Esophagus squamous epithelium (tissue), 5 donors: ENCODE data around the gene MAP3K20. TPM values are rescaled to one million over a fixed set of nuclear protein-coding genes. Genes with fewer than 3 reads are reported as not detected.

Experiments
- DNase-seq: peaks from one replicate; lab custom pipeline; 2025; lab: John Stamatoyannopoulos, UW
- H3K27ac ChIP-seq, 4 donors: fragments of 200-600 bp; sonication (generic); one replicate each; pipeline ENCODE4 v1.5.1; 2016 to 2019; ENCODE audit warnings: mild to moderate bottlenecking in 1 of 4
- H3K27me3 ChIP-seq, 4 donors: fragments of 200-600 bp; sonication (generic); 1 replicate in 3 of 4; 2 replicates in 1 of 4; pipeline versions ENCODE4 v1.5.1 to v1.6.0; 2017 to 2021; ENCODE audit warnings: antibody characterized with exemption in 1 of 4
- H3K36me3 ChIP-seq, 3 donors: fragments of 200-600 bp; sonication (generic); one replicate each; pipeline ENCODE4 v1.5.1; 2016 to 2019
- H3K4me1 ChIP-seq, 3 donors: fragments of 200-600 bp; sonication (generic); one replicate each; pipeline ENCODE4 v1.5.1; 2017 to 2019
- H3K4me3 ChIP-seq, 4 donors: fragments of 200-600 bp; sonication (generic); 1 replicate in 3 of 4; 2 replicates in 1 of 4; pipeline ENCODE4 v1.5.1; 2016 to 2019; ENCODE audit warnings: mild to moderate bottlenecking in 2 of 4, moderate library complexity in 1 of 4
- H3K9me3 ChIP-seq, 3 donors: fragments of 200-600 bp; sonication (generic); one replicate each; pipeline ENCODE4 v1.5.1; 2016 to 2019
- POLR2A ChIP-seq, 4 donors: fragments of 450-650 bp; IDR thresholded peaks; one replicate each; pipeline ENCODE4 v1.6.1; 2017; ENCODE audit warnings: antibody characterized with exemption in 4 of 4, mild to moderate bottlenecking in 4 of 4, moderate library complexity in 3 of 4
- WGBS, 2 donors: methylation state at CpG; one replicate each; pipeline ENCODE4 v1.1.5; 2018; 5-methylcytosine and 5-hydroxymethylcytosine counted together
- intact Hi-C: fragments of 100-400 bp; cut with DNase I; formaldehyde crosslinking; loops from one replicate; pipeline ENCODE4 v1.15.0; 2022
- total RNA-seq, 4 donors: library from RNA; depleted of rRNA; stranded (reverse); fragments of >200 nt; gene quantifications; one replicate each; pipeline ENCODE4 v1.1.0, GENCODE V29; 2016
- TF ChIP-seq, protein P1 (sequence below), 6 experiments: fragments of 450-650 bp in 4 of 6; fragments of 200-600 bp in 2 of 6; sonication (generic) in 2 of 6; IDR thresholded peaks; one replicate each; pipeline ENCODE4 v1.5.1; 2016 to 2019; ENCODE audit warnings: antibody characterized with exemption in 6 of 6, mild to moderate bottlenecking in 4 of 6, moderate library complexity in 4 of 6
- donor health status: DM: yes; HTN: yes; CAD: no.

The MAP3K20 gene
- total RNA-seq, 4 donors from 2014 or later: 7.2 to 55.3 (median 26.3) TPM

DNA sequence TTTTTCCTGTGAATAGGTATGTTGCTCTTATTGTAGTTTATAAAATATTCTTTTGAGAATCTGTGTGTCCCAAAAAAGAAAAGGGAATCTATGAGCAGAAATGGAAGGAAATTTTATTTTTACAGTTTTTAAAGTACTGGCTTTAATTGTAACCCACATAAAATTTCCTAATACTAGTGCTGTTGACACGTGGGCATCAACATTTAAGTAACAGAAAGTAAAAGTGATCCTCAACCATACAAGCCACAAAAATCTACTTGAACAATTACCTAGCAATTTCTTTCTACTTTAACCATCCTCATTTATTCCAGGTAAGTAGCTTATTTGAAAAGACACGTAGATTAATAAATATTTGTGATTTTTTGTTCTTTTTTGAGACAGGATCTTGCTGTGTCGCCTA is 62.0 kb downstream of the MAP3K20 start:
- no peak overlapping the region for H3K27ac ChIP-seq
- intact Hi-C loops: no loop called here
- H3K4me1 ChIP-seq: peaks cover 0 to 17% (median 0%) of the 10 kb centered on the region in 3 donors
- no peaks in the 10 kb centered on the region for H3K9me3 ChIP-seq
- WGBS, 2 donors: 53 to 80% methylated on average over 3 of the region's 3 CpGs
- H3K27me3 ChIP-seq: no peaks in the 10 kb centered on the region
- no peak for DNase-seq
- TF ChIP-seq, protein P1, sequence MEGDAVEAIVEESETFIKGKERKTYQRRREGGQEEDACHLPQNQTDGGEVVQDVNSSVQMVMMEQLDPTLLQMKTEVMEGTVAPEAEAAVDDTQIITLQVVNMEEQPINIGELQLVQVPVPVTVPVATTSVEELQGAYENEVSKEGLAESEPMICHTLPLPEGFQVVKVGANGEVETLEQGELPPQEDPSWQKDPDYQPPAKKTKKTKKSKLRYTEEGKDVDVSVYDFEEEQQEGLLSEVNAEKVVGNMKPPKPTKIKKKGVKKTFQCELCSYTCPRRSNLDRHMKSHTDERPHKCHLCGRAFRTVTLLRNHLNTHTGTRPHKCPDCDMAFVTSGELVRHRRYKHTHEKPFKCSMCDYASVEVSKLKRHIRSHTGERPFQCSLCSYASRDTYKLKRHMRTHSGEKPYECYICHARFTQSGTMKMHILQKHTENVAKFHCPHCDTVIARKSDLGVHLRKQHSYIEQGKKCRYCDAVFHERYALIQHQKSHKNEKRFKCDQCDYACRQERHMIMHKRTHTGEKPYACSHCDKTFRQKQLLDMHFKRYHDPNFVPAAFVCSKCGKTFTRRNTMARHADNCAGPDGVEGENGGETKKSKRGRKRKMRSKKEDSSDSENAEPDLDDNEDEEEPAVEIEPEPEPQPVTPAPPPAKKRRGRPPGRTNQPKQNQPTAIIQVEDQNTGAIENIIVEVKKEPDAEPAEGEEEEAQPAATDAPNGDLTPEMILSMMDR (IDR thresholded peaks at IDR 0.05): no peak
- TF ChIP-seq POLR2A (IDR thresholded peaks at IDR 0.05): no peak
- no peak overlapping the region for H3K4me3 ChIP-seq
- H3K36me3 ChIP-seq: peaks cover 0 to 6% (median 0%) of the 10 kb centered on the region in 3 donors

DNA sequence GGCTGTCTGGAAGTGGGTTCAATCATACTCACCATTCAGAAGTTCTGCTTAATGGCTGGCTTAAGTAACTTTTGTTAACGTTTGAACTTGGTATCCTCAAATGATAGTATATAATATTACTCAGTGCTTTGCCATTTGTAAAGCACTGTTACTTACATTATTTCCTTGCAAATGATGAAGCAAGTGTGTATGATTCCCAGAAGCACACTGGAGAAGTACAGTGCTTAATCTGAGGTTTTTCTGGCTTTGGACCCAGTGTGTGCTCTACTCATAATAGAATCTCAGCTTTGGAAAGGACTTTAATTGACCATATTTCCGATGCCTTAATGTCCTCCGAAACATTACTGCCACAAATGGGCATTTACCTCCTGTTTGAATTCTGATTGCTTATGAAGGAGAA is 63.3 kb downstream of the MAP3K20 start:
- H3K4me3 ChIP-seq: no peak overlapping the region
- no peaks in the 10 kb centered on the region for H3K9me3 ChIP-seq
- no peaks in the 10 kb centered on the region for H3K27me3 ChIP-seq
- peaks cover 0 to 17% (median 0%) of the 10 kb centered on the region in 3 donors for H3K4me1 ChIP-seq
- TF ChIP-seq, protein P1 (IDR thresholded peaks at IDR 0.05): no peak
- TF ChIP-seq POLR2A (IDR thresholded peaks at IDR 0.05): no peak
- no peak overlapping the region for H3K27ac ChIP-seq
- WGBS, 2 donors: 68 to 92% methylated on average over 3 of the region's 3 CpGs
- DNase-seq: no peak
- intact Hi-C loops: no loop called here
- H3K36me3 ChIP-seq: peaks cover 0 to 6% (median 0%) of the 10 kb centered on the region in 3 donors

DNA sequence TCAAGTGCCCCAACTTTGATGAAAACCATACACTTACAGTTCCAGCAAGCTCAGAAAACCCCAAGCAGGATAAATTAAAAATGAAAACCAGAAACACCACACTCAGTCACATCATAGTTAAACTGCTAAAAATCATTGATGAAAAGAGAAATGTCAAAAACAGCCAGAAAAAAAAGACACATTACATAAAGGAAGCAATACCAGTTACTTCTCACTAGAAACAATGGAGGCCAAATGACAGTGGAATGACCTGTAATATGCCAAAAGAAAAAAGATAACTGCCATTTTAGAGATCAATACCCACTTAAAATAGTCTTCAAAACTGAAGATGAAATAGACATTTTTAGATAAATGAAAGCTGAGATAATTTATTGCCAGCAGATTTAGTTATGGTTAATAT is 66.0 kb downstream of the MAP3K20 start:
- Histone ChIP-seq H3K9me3 (no peaks in the 10 kb centered on the region), H3K27ac (no peak overlapping the region), H3K36me3 (peaks cover 0 to 6% (median 0%) of the 10 kb centered on the region in 3 donors), H3K27me3 (no peaks in the 10 kb centered on the region), H3K4me3 (no peak overlapping the region), H3K4me1 (peaks cover 0 to 3% (median 0%) of the 10 kb centered on the region in 3 donors)
- no peak for DNase-seq
- TF ChIP-seq, protein P1 (IDR thresholded peaks at IDR 0.05): no peak
- no peak for TF ChIP-seq POLR2A (IDR thresholded peaks at IDR 0.05)
- intact Hi-C loops: no loop called here

DNA sequence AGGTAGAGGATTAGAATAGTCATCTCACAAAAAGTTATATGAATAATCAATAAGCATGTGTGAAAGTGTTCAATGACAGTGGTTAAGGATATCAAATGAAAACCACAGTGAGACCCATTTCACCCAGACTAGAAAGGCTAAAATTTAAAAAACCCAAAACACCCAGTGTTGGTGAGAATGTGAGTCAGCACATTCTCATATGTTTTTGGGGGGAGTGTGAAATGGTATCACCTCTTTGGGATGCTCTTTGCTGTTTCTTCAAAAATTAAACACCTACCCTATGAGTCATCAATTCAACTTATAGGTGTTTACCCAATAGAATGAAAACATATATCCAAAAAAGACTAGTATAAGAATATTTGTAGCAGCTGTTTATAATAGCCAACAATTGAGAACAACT is 69.8 kb downstream of the MAP3K20 start:
- no peak for TF ChIP-seq POLR2A (IDR thresholded peaks at IDR 0.05)
- TF ChIP-seq, protein P1 (IDR thresholded peaks at IDR 0.05): no peak
- DNase-seq: no peak
- Histone ChIP-seq H3K27me3 (no peaks in the 10 kb centered on the region), H3K4me3 (no peak overlapping the region), H3K4me1 (peaks cover 0 to 18% (median 7%) of the 10 kb centered on the region in 3 donors), H3K27ac (no peak overlapping the region), H3K9me3 (no peaks in the 10 kb centered on the region), H3K36me3 (peaks cover 0 to under 1% (median 0%) of the 10 kb centered on the region in 3 donors)
- intact Hi-C loops: no loop called here

DNA sequence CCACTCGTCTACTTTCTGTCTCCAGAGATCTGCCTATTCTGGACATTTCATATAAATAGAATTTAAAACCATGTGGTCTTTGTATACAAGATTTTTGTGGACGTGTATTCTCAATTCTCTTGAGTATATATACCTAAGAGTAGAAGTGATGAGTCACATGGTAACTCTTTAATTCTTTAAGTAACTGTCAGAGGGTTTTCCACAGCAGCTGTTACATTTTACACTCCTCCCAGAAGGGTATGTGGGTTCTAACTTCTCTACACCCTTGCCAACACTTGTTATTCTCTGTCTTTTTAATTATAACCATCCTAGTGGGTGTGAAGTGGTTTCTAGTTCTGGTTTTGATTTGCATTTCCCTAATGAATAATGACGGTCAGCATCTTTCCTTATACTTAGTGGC is 70.9 kb downstream of the MAP3K20 start:
- H3K27me3 ChIP-seq: no peaks in the 10 kb centered on the region
- no peak overlapping the region for H3K27ac ChIP-seq
- no peak for TF ChIP-seq POLR2A (IDR thresholded peaks at IDR 0.05)
- TF ChIP-seq, protein P1 (IDR thresholded peaks at IDR 0.05): no peak
- intact Hi-C loops: no loop called here
- H3K9me3 ChIP-seq: no peaks in the 10 kb centered on the region
- DNase-seq: no peak
- H3K36me3 ChIP-seq: no peaks in the 10 kb centered on the region
- WGBS, 2 donors: 59 to 63% methylated on average over 3 of the region's 3 CpGs
- no peak overlapping the region for H3K4me3 ChIP-seq
- H3K4me1 ChIP-seq: peaks cover 0 to 19% (median 9%) of the 10 kb centered on the region in 3 donors
